ENCODE results near the gene DOCK6. TPM values are rescaled to one million over a fixed set of nuclear protein-coding genes. Genes with fewer than 3 reads are reported as not detected.

DOCK6 gene
- polyA plus RNA-seq, 1 donor from 2014 or later: not detected

DNA sequence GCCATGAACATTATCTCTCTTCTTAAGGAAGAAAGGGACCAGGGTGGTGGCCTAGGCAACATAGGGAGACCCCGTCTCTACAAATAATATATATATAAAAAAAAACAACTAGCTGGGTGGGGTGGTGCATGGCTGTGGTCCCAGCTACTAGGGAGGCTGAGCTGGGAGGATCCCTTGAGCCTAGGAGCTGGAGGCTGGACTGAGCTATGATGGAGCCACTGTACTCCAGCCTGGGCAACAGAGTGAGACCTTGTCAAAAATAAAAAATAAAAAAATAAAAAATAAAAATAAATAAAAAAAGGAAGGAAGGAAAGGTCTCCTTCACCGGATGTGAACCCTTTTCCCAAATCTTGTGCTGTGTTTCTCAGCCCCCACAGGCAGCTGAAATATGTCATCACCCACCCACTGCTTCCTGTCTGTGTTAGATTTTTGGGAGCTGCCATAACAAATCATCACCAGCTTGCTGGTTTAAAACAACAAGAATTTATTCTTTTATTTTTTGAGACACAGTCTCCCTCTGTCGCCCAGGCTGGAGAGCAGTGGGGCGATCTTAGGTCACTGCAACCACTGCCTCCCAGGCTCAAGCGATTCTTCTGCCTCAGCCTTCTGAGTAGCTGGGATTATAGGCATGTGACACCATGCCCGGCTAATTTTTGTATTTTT lies 24.1 kb upstream of the DOCK6 start:
- no peak overlapping the region for H3K4me3 ChIP-seq (ENCODE audit: low read length)
- no peak overlapping the region for H2AFZ ChIP-seq (ENCODE audit: low read depth, low read length)
- H3K9me3 ChIP-seq (ENCODE audit: low read length): no peaks in the 10 kb centered on the region
- no peaks in the 10 kb centered on the region for H3K9me2 ChIP-seq (ENCODE audit: insufficient read depth, low read length)
- TF ChIP-seq EZH2 (IDR thresholded peaks at IDR 0.05; ENCODE audit: borderline replicate concordance, insufficient read depth, low read length, poor library complexity, severe bottlenecking) (no peak), SMC3 (conservative IDR thresholded peaks at IDR 0.05; ENCODE audit: poor library complexity) (no peak), EP300 (conservative IDR thresholded peaks at IDR 0.05; ENCODE audit: poor library complexity, severe bottlenecking) (no peak), MXI1 (conservative IDR thresholded peaks at IDR 0.05; ENCODE audit: poor library complexity, severe bottlenecking) (no peak), CTCF (IDR thresholded peaks at IDR 0.05; ENCODE audit: poor library complexity, severe bottlenecking) (no peak), RAD21 (conservative IDR thresholded peaks at IDR 0.05) (no peak), POLR2AphosphoS5 (IDR thresholded peaks at IDR 0.05) (no peak)
- no peaks in the 10 kb centered on the region for H3K79me2 ChIP-seq (replicated peaks; ENCODE audit: insufficient read depth, low read length)
- no peaks in the 10 kb centered on the region for H3F3A ChIP-seq (ENCODE audit: insufficient read depth, low read length, poor library complexity, severe bottlenecking)
- H3K36me3 ChIP-seq (ENCODE audit: insufficient read depth, low read length): no peaks in the 10 kb centered on the region
- H4K20me1 ChIP-seq (ENCODE audit: insufficient read depth): no peaks in the 10 kb centered on the region
- H3K4me2 ChIP-seq (ENCODE audit: low read length): no peak overlapping the region
- no peak overlapping the region for H3K27ac ChIP-seq (ENCODE audit: low read length)
- no peaks in the 10 kb centered on the region for H3K27me3 ChIP-seq (ENCODE audit: insufficient read depth, low read depth, low read length)
- no peak overlapping the region for H3K9ac ChIP-seq (ENCODE audit: low read length)

GRCh38 chr19:11284515-11284914 lies 22.2 kb upstream of the DOCK6 start:
- no peak overlapping the region for H3K4me2 ChIP-seq (ENCODE audit: low read length)
- no peaks in the 10 kb centered on the region for H3F3A ChIP-seq (ENCODE audit: insufficient read depth, low read length, poor library complexity, severe bottlenecking)
- H3K27ac ChIP-seq (ENCODE audit: low read length): no peak overlapping the region
- no peaks in the 10 kb centered on the region for H4K20me1 ChIP-seq (ENCODE audit: insufficient read depth)
- H3K9me3 ChIP-seq (ENCODE audit: low read length): no peaks in the 10 kb centered on the region
- no peak overlapping the region for H3K4me3 ChIP-seq (ENCODE audit: low read length)
- no peak overlapping the region for H3K9ac ChIP-seq (ENCODE audit: low read length)
- H3K36me3 ChIP-seq (ENCODE audit: insufficient read depth, low read length): no peaks in the 10 kb centered on the region
- H3K9me2 ChIP-seq (ENCODE audit: insufficient read depth, low read length): no peaks in the 10 kb centered on the region
- H3K27me3 ChIP-seq (ENCODE audit: insufficient read depth, low read depth, low read length): no peaks in the 10 kb centered on the region
- TF ChIP-seq EZH2 (IDR thresholded peaks at IDR 0.05; ENCODE audit: borderline replicate concordance, insufficient read depth, low read length, poor library complexity, severe bottlenecking) (no peak), CTCF (IDR thresholded peaks at IDR 0.05; ENCODE audit: poor library complexity, severe bottlenecking) (no peak), EP300 (conservative IDR thresholded peaks at IDR 0.05; ENCODE audit: poor library complexity, severe bottlenecking) (no peak), REST (IDR thresholded peaks at IDR 0.05; ENCODE audit: borderline replicate concordance) (no peak), MXI1 (conservative IDR thresholded peaks at IDR 0.05; ENCODE audit: poor library complexity, severe bottlenecking) (no peak), TAF1 (IDR thresholded peaks at IDR 0.05; ENCODE audit: low read depth) (no peak)
- no peak overlapping the region for H2AFZ ChIP-seq (ENCODE audit: low read depth, low read length)
- no peaks in the 10 kb centered on the region for H3K79me2 ChIP-seq (replicated peaks; ENCODE audit: insufficient read depth, low read length)

Measured in neural cell (in vitro differentiated cells).